Ecto neural progenitor cell (in vitro differentiated cells): ENCODE measurements around the gene EVC2.

Experiments
- DNase-seq: peaks from one replicate; pipeline ENCODE4 v3.0.0-alpha.2; 2018; ENCODE audit warnings: low spot score

The EVC2 gene

GRCh38 chr4:5713861-5714260 lies 5.5 kb upstream of the EVC2 start:
- no peak for DNase-seq

GRCh38 chr4:5712931-5713330 lies 4.6 kb upstream of the EVC2 start:
- DNase-seq, result no peak

DNA sequence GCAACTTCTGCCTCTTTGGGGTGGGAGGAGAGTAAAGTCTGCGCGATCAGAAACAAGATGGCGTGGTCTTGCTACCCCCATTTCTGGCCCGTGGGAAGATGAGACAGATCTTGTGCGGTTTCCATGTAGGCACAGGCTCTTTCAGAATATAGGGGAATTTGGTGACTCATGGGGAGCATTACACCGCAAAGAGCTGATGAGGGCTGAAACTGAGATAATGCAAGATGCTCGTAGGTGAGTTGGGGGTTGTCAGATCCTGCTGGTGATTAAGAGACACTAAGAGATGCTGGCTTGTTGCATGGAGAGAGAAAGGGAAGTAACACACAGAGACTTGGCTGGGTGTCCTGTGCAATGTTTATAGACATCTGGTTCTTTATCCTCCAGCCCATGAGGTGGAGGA lies 4.2 kb upstream of the EVC2 start:
- DNase-seq, result no peak

DNA sequence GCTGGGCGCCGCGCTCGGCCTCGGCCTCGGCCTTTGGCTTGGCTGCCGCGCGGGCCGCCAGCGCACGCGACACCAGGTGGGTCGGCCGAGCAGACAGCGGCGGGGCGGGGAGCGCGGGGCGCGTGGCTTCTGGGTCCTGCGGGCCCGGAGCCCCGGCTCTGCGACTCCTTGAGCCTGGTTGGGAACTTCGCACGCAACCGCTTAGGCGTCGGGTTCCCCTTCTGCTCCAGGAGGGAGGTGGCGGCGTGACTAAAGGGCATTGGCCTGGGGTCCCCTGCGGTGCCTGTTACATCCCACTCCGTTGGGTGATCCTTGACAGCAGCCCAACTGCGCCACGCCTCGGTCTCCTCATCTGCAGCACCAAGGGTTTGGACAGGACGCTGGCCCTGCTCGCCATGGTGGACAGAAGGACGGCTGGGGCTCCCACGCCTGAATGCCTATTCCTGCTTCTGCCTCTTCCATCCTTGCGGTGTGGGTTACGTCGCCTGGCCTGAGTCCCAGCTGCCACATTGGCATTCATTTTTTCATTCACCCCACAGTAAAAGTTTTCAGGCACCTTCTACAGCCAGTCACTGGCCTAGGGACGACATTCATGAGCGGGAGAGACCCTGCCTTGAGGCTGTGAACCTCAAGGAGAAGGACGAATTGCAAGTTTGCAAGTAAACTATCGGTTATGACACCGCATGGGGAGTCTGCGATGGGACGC lies 3.3 kb upstream of the EVC2 start:
- peak; percentile 69 for DNase-seq

- peak; percentile 85 for DNase-seq
Measured at GRCh38 chr4:5710961-5711478, 2.7 kb upstream of the EVC2 start, which contains the start of gene EVC. Gene EVC (plus strand): TSS chr4:5711201. CDS start chr4:5711381, 180 bp downstream.

DNA sequence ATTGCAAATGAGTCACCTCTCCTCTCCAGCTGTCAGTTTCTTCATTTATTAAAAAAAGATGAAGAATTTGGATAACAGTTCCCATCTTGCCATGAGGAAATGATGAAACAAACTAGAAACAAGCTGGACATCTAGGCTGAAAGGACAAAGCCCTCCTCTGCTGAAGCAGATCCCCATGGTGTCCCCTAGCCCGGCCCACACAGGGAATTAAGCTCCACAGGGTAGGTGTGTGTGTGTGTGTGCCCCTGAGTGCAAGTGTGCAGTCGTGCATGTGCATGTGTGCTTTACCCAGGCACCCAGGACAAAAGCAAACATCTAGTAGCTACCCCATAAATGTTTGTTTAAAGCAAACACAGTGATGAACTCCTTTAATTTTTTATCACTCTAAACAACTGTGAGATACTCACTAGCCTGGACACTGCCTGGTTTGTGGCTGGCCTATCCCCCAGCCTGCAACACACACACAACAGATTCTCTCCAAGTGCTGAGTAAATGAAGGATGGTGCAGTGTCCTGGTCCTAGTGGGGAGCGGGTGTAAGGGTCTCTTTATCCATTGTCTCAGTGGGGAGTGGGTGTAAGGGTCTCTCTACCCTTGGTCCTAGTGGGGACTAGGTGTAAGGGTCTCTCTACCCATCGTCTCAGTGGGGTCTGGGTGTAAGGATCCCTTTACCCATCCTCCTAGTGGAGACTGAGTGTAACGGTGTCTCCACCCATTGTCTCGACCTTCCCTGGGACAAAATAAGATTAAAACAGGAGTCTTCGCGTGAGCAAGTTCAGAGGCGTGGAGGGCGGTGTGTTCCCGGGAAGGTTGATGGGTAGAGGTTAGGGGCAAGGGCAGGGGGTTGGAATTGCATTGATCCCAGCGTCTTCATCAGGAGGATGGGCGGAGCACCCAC lies 2.0 kb upstream of the EVC2 start:
- peak; percentile 52 for DNase-seq

DNA sequence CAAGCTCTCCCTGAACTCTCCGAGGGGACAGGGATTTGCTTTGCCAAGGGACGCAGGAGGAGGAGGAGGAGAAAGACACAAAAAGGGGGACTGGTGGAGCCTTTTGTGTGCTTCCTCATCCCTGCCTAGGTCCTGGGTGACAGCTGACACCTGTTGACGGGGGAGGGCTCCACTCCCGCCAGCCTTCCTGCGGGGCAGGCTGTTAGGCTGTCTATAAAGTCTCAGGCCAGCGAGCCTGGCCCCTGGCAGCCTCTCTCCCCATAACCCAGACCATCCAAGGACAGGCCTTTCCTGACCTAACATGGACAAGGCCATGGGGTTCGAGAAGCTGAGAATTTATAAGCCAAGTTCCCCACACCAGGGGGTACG lies 832 bp upstream of the EVC2 start:
- DNase-seq, result no peak

DNA sequence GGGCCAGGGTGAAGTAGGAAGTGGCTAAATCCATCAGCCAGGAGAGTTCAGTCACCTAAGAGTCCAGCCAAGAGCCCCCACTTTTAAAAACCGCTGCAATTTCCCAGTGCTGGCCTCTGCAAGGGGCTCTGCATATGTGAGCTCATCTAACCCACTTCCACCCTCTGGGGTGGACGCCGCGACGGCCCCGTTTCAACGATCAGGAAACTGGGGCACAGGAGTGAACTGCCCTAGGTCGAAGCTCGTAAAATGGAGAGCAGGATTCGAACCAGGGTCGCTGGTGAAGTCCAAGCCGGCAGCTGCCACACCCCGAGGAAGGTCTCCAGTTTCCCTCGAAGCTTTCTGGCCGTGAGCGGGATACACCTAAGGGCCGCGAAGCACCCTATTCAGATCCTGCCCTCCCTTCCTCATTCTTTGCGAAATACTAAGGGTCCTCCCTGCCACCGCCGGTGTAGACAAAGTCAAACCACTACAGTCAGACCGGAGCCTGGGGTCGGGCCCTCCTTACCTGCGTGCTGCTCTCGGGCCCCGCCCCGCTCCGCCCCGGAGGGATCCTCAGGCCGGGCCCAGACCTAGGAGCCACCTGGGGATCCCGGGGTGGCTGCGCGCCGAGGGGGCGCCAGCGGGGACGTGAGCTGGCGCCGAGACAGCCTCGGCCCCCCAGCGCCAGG lies 446 bp downstream of the EVC2 start:
- no peak for DNase-seq

DNA sequence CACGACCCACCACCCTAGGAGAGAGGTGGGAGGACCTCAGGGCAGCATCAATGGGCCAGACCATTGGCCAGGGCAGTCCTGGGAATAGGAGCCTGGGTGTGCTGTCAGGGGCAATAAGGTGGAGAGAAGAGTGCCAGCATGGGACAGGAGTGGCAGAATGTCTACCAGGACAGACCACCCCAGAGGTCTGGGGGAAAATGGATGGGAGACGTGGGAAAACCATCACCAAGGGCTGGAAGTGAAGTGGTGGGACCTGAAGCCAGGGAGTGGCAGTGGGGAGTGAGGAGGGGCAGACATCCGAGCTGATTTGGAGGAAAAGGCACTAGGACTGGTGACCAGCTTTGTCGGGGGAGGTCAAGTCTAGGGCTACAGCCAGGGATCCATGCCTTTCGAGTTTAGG lies 993 bp downstream of the EVC2 start:
- no peak for DNase-seq

- DNase-seq, result no peak
Measured at GRCh38 chr4:5706486-5707290, 1.7 kb downstream of the EVC2 start.

GRCh38 chr4:5705647-5706320 lies 2.6 kb downstream of the EVC2 start:
- DNase-seq, result no peak

DNA sequence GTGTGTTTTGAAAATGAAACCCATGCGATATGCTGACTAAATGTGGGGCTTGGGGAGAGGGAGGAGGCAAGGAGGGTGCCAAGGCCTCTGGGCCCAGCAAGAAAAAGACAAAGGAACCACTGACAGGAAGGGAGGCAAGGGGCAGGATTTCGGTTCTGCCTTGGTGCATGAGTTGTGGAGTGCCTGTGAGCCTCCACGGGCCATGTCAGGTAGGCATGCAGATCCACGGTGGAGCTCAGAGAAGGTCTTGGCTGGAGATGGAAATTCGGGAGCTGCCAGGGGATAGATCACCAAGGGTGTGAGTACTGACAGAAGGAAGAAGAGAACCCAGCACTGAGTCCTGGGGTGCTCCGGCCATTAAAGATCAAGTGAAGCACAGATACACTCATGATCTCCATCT lies 4.1 kb downstream of the EVC2 start:
- no peak for DNase-seq

DNA sequence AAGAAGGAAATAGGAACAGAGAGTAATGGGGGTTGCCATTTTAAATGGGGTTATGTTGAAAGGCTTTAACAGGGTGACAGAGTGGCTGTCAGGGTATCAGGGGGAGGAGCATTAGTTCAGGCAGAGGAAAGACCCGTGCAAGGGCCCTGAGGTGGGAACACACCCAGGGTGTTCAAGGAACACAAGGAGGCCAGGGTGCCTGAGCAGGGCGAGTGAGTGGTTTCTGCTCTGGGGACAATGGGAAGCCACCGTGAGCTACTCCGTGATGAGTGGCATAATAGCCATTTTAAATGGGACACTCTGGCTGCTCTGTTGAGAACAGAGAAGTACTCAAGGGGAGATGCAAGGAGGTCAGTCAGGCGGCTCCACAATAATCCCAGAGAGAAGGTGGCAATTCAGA lies 4.5 kb downstream of the EVC2 start:
- DNase-seq, result no peak

DNA sequence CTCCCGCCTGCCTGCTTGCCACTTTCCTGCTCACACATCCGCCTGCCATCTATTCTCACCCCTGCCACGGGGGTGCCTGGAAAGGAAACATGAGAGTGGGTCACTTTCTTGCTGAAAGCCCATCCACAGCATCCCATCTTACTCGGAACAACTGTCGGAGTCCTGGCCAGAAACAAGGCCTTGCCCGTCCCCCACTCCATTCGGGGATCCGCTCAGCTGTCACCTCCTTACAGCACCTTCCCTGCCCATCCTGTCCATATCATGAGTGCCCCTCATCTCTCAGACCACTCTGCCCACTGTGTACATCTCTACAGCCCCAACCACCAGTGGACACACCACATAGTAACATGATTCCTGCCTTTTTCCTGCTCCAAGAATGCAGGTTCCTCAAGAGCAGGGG lies 6.4 kb downstream of the EVC2 start:
- DNase-seq, result no peak

DNA sequence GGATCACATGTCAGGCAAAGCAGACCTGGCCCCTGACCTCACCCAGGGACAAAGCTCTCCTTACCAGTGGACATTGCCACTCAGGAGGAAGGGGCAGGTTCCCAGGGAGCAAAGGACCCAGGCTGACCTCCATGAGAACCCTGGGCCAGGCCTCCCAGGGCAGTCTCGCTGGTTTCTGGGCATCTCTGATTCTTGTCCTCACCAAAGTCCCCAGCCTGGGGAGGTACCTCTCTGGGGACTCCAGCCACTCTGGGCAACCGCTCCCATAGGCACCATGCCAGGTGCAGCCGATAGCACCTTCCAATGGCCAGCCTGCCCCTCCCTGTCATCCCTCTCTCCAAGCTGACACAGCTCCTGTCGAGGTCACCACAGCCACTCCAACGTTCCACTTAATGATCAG lies 7.9 kb downstream of the EVC2 start:
- DNase-seq, result no peak

DNA sequence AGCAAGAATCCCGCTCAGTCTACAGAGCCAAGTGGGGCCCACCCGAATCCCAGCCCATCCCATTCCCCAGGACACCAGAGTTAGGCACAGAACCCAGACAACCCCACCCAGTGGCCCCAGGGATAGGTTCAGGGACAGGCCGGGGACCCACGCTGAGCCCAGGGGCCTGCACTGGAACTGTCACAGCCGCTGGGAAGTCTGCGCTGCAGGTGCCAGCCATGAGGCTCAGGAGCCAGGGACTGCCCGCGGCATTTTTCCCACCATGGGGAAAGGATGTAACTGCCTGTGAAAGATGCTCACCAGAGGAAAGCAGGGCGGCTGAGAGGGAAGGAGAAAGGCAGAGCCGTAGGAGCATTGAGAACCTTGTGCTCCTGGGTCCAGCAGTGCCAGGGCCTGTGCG lies 12.0 kb downstream of the EVC2 start:
- DNase-seq, result peak; percentile 37

DNA sequence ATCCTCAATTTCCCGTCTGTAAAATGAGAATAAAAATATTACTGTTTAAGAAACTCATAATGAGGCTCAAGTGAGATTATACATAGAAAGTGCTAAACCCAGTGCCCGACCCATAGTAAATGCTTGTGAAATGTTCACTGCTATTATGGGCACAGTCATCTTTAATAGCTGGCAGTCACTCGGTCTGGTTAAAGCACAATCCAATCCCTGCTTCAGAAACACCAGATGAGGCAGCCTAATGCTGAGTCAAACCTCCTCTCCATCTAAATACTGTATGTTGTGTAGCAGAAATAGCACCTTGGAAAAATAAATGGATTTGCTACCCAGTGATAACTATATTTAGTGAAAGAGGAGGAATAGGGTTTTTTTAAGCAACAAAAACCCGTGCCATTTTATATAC lies 14.5 kb downstream of the EVC2 start:
- no peak for DNase-seq

DNA sequence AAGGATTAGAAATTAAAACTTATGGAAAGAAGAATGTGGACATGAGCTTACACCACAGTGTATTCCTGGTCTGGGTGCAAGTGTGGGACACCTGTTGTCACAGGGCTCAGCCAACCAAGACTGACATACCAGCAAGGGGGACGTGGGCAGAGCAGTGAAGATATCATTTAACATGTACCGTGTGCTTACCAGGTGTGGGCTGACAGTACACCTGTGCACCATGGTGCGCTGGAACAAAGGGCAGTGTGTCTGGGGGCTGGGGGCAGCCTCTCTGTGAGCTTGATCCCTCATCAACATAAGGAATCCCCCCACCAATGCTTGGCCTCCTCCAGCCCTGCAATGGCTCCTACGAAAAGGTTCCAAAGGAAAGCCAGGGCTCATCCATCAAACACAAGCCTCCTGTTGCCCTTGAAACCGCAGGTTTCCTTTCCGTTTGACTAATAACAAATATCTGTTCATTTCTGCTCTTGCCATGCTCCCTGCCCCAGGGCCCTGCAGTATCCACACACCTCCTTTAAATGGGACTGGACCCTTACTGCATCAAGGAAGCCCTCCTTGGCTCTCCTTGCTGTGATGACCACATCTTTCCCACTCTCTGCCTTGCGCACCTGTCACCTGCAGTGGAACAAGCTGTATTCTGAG lies 16.7 kb downstream of the EVC2 start:
- DNase-seq, result no peak

- no peak for DNase-seq
Measured at GRCh38 chr4:5689065-5689464, 19.3 kb downstream of the EVC2 start.

DNA sequence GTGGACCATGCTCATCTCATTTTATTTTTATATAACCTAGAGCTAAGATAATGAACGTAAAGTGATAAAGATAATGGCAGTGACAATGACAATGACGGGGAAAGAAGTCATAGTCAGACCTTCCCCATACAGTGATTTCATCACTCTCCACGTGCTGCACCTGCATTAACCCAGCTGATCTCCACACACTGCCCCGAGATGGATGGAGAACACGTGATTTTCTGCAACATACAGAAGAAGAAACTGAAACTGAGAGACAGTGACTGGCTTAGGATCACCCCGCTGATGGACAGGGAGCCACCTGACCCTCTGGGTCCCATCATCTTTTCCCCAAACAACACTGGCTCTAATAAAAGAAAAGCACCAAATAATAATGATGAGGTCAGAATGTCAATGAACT lies 22.0 kb downstream of the EVC2 start:
- DNase-seq, result no peak

DNA sequence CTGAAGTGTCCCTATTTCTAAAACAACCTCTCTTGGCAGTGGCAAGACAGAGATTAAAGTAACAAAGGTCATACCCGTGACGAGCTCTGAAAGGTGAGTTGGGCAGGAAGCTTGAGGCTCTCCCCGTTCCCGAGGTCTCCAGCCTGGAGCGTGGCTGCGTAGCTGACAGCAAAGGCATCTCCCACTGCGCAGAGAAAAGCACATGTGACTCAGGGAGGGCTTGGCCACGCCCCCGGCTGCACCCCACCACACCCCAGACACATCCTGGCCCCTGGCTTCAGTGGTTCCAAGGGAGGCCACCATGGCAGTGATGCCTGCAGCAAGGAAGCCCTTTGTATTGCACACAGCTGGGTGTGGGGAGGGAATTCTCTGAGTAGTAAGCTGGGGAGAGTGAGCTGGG lies 23.1 kb downstream of the EVC2 start:
- no peak for DNase-seq
